ACC112 (cell line): ENCODE data around the gene STYK1.

ENCODE experiments used
- H2AFZ ChIP-seq: fragments of 200-600 bp; sonication (generic); one replicate; pipeline ENCODE4 v1.6.0; 2017; ENCODE audit warnings: antibody characterized with exemption, low read length; ENCODE audit not compliant: unreplicated experiment
- H3K27ac ChIP-seq: fragments of 200-600 bp; sonication (generic); 2 replicates; pipeline ENCODE4 v1.5.1; 2014; ENCODE audit warnings: low read depth, mild to moderate bottlenecking, antibody characterized with exemption, low read length, moderate library complexity
- H3K27me3 ChIP-seq: fragments of 200-600 bp; sonication (generic); 2 replicates; pipeline ENCODE4 v1.6.1; 2014; ENCODE audit warnings: mild to moderate bottlenecking, antibody characterized with exemption, low read length, moderate library complexity, mixed read lengths; ENCODE audit not compliant: insufficient read depth
- H3K36me3 ChIP-seq: fragments of 200-600 bp; sonication (generic); 2 replicates; pipeline ENCODE4 v1.6.1; 2016; ENCODE audit warnings: mild to moderate bottlenecking, antibody characterized with exemption, low read length, moderate library complexity, mixed read lengths; ENCODE audit not compliant: insufficient read depth
- H3K4me1 ChIP-seq: fragments of 200-600 bp; sonication (generic); one replicate; pipeline ENCODE4 v1.6.1; 2016; ENCODE audit warnings: low read length, mixed read lengths; ENCODE audit not compliant: insufficient read depth, unreplicated experiment, control insufficient read depth
- H3K4me3 ChIP-seq: fragments of 200-600 bp; sonication (generic); 2 replicates; pipeline ENCODE4 v1.5.1; 2014; ENCODE audit warnings: mild to moderate bottlenecking, low read depth, low read length
- H3K79me2 ChIP-seq: fragments of 200-600 bp; sonication (generic); one replicate; pipeline ENCODE4 v1.6.0; 2016; ENCODE audit warnings: low read length; ENCODE audit not compliant: control insufficient read depth, unreplicated experiment, insufficient read depth

Gene STYK1

GRCh38 chr12:10689146-10689545 is 15.3 kb upstream of the STYK1 start:
- Histone ChIP-seq H3K27me3 (no peaks in the 10 kb centered on the region), H3K27ac (no peak overlapping the region), H3K4me1 (no peaks in the 10 kb centered on the region), H2AFZ (no peak overlapping the region), H3K79me2 (no peaks in the 10 kb centered on the region), H3K4me3 (no peak overlapping the region), H3K36me3 (no peaks in the 10 kb centered on the region; the same call in 1 of the 2 replicates)

GRCh38 chr12:10688042-10688441 is 14.2 kb upstream of the STYK1 start:
- H3K4me3 ChIP-seq: no peak overlapping the region
- no peaks in the 10 kb centered on the region for H3K4me1 ChIP-seq
- no peaks in the 10 kb centered on the region; the same call in 1 of the 2 replicates for H3K36me3 ChIP-seq
- H2AFZ ChIP-seq: no peak overlapping the region
- no peak overlapping the region for H3K27ac ChIP-seq
- no peaks in the 10 kb centered on the region for H3K27me3 ChIP-seq
- H3K79me2 ChIP-seq: no peaks in the 10 kb centered on the region

- Histone ChIP-seq H3K27me3 (no peaks in the 10 kb centered on the region), H3K27ac (no peak overlapping the region), H3K4me1 (peaks cover 9% of the 10 kb centered on the region), H2AFZ (no peak overlapping the region), H3K36me3 (no peaks in the 10 kb centered on the region), H3K79me2 (no peaks in the 10 kb centered on the region), H3K4me3 (peak overlapping the region; percentile 92; the same call in 1 of the 2 replicates)
Observed at GRCh38 chr12:10672231-10672868, 1.5 kb downstream of the STYK1 start.

GRCh38 chr12:10669533-10669932 is 4.3 kb downstream of the STYK1 start:
- Histone ChIP-seq H2AFZ (no peak overlapping the region), H3K36me3 (no peaks in the 10 kb centered on the region), H3K27ac (no peak overlapping the region), H3K27me3 (no peaks in the 10 kb centered on the region), H3K4me3 (no peak overlapping the region), H3K79me2 (no peaks in the 10 kb centered on the region), H3K4me1 (peaks cover 9% of the 10 kb centered on the region)

GRCh38 chr12:10668526-10668925 is 5.3 kb downstream of the STYK1 start:
- no peaks in the 10 kb centered on the region for H3K79me2 ChIP-seq
- H3K36me3 ChIP-seq: no peaks in the 10 kb centered on the region
- H3K4me3 ChIP-seq: peak overlapping the region; percentile 64
- H3K27me3 ChIP-seq: no peaks in the 10 kb centered on the region
- no peak overlapping the region for H3K27ac ChIP-seq
- peaks cover 9% of the 10 kb centered on the region for H3K4me1 ChIP-seq
- H2AFZ ChIP-seq: peak overlapping the region; percentile 5

- no peaks in the 10 kb centered on the region for H3K79me2 ChIP-seq
- H2AFZ ChIP-seq: no peak overlapping the region
- H3K36me3 ChIP-seq: no peaks in the 10 kb centered on the region
- H3K4me3 ChIP-seq: no peak overlapping the region
- H3K27ac ChIP-seq: no peak overlapping the region
- peaks cover 9% of the 10 kb centered on the region for H3K4me1 ChIP-seq
- H3K27me3 ChIP-seq: no peaks in the 10 kb centered on the region
Observed at GRCh38 chr12:10667581-10667980, 6.3 kb downstream of the STYK1 start.

GRCh38 chr12:10664499-10664898 is 9.4 kb downstream of the STYK1 start:
- no peaks in the 10 kb centered on the region for H3K79me2 ChIP-seq

GRCh38 chr12:10663869-10664268 is 10.0 kb downstream of the STYK1 start:
- H3K36me3 ChIP-seq: 0 out of 2 replicates have a peak, but pooled peaks cover 6% of the 10 kb centered on the region
- no peak overlapping the region for H3K27ac ChIP-seq
- H3K4me3 ChIP-seq: no peak overlapping the region

More at GRCh38 chr12:10664499-10664898, 9.4 kb downstream of the STYK1 start:
- Histone ChIP-seq H3K27me3 (no peaks in the 10 kb centered on the region), H3K36me3 (no peaks in the 10 kb centered on the region), H3K27ac (no peak overlapping the region), H3K4me1 (peaks cover 13% of the 10 kb centered on the region), H3K4me3 (no peak overlapping the region), H2AFZ (no peak overlapping the region)

GRCh38 chr12:10661338-10661737 is 12.5 kb downstream of the STYK1 start:
- H3K36me3 ChIP-seq: 0 out of 2 replicates have a peak, but pooled peaks cover 6% of the 10 kb centered on the region
- H3K27me3 ChIP-seq: no peaks in the 10 kb centered on the region
- no peaks in the 10 kb centered on the region for H3K79me2 ChIP-seq
- H3K4me1 ChIP-seq: peaks cover 4% of the 10 kb centered on the region
- no peak overlapping the region for H3K4me3 ChIP-seq
- H3K27ac ChIP-seq: no peak overlapping the region
- no peak overlapping the region for H2AFZ ChIP-seq

More at GRCh38 chr12:10663869-10664268, 10.0 kb downstream of the STYK1 start:
- no peak overlapping the region for H2AFZ ChIP-seq
- H3K79me2 ChIP-seq: no peaks in the 10 kb centered on the region
- H3K4me1 ChIP-seq: peaks cover 7% of the 10 kb centered on the region
- no peaks in the 10 kb centered on the region for H3K27me3 ChIP-seq

GRCh38 chr12:10654003-10654402 is 19.8 kb downstream of the STYK1 start:
- no peaks in the 10 kb centered on the region for H3K27me3 ChIP-seq
- no peak overlapping the region for H2AFZ ChIP-seq
- H3K79me2 ChIP-seq: no peaks in the 10 kb centered on the region
- no peaks in the 10 kb centered on the region for H3K4me1 ChIP-seq
- no peak overlapping the region for H3K27ac ChIP-seq
- H3K4me3 ChIP-seq: no peak overlapping the region
- H3K36me3 ChIP-seq: 0 out of 2 replicates have a peak, but pooled peaks cover 1% of the 10 kb centered on the region

GRCh38 chr12:10652192-10652591 is 21.7 kb downstream of the STYK1 start:
- H3K36me3 ChIP-seq: no peaks in the 10 kb centered on the region
- H3K27ac ChIP-seq: no peak overlapping the region

More at GRCh38 chr12:10652192-10652591, 21.7 kb downstream of the STYK1 start:
- H3K79me2 ChIP-seq: no peaks in the 10 kb centered on the region
- H3K27me3 ChIP-seq: no peaks in the 10 kb centered on the region
- H3K4me3 ChIP-seq: no peak overlapping the region
- no peak overlapping the region for H2AFZ ChIP-seq
- H3K4me1 ChIP-seq: no peaks in the 10 kb centered on the region
